AG04450 (cell line): ENCODE measurements around the gene SPATS2L. TPM values are rescaled to one million over a fixed set of nuclear protein-coding genes. Genes with fewer than 3 reads are reported as not detected.

ENCODE experiments used
- CTCF ChIA-PET: fragments of 300-600, 350-600 bp; formaldehyde crosslinking; extraction: SDS; loops from one replicate; lab custom pipeline; 2022; ENCODE audit warnings: antibody characterized with exemption, inconsistent platforms; lab: Charles Lee
- POLR2A ChIA-PET: fragments of 350-600 bp; formaldehyde crosslinking; extraction: SDS; loops from one replicate; lab custom pipeline; 2021; ENCODE audit warnings: antibody characterized with exemption, inconsistent platforms; lab: Yijun Ruan, JAX
- DNase-seq: peaks from one replicate; pipeline ENCODE4 v3.0.0-alpha.2; 2011; ENCODE audit warnings: low read depth, low spot score
- H3K27ac ChIP-seq: one replicate; pipeline ENCODE4 v1.5.1; 2012; ENCODE audit warnings: low read depth, low read length, control low read depth
- H3K27me3 ChIP-seq: one replicate; pipeline ENCODE4 v1.6.0; 2012; ENCODE audit warnings: low read length; ENCODE audit not compliant: control insufficient read depth, insufficient read depth
- H3K4me3 ChIP-seq: 2 replicates; pipeline ENCODE4 v1.5.1; 2011; ENCODE audit warnings: mild to moderate bottlenecking, low read depth, low read length, control low read depth
- H3K9me3 ChIP-seq: 2 replicates; pipeline ENCODE4 v1.5.1; 2012; ENCODE audit warnings: low read length; ENCODE audit not compliant: control insufficient read depth, insufficient read depth
- CTCF ChIP-seq: IDR thresholded peaks from 2 replicates; pipeline ENCODE4 v1.5.1; 2011; ENCODE audit warnings: low read depth, low read length, control low read depth, inconsistent platforms
- polyA plus RNA-seq: library from polyadenylated mRNA; depleted of rRNA; stranded (reverse); fragments of >200 nt; gene quantifications from 2 replicates; pipeline ENCODE4 v1.2.3, GENCODE V29; 2011

Gene SPATS2L
- polyA plus RNA-seq, 1 experiment, result 361 TPM

DNA sequence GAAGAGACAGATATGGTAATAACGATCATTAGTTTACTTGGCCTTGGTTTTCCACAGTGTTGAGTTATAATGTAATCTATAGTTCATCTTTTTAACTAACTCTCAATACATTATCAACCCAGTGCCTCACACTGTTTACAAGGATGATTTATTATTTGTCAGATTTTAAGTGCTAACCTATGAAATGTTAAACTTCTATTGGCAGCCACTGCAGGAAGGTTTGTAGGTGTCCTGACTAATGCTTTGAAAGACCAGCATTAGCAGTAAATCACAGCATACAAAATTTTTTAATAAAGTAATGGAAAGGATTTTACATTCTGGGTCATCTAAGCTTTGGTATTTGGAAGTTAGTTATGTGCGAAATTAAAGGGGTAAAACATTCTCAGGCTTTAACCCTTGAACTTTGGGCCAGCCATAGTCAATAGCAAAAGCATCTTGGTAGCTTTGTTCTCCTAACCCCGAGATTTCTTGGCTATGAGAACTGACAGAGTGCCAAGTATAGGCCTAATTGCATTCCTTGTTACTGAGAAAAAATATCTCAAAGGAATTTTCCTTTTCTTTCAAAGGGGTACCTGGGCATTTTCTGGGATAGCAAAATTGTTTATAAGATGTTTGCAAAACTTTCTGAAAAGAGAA lies 30.6 kb downstream of the SPATS2L start:
- Histone ChIP-seq H3K27me3 (no peaks in the 10 kb centered on the region), H3K27ac (no peak overlapping the region), H3K4me3 (no peak overlapping the region), H3K9me3 (no peaks in the 10 kb centered on the region; the same call in 1 of the 2 replicates)
- DNase-seq, result no peak
- CTCF ChIA-PET, result no interaction called here
- no peak for TF ChIP-seq CTCF
- POLR2A ChIA-PET, result no interaction called here

DNA sequence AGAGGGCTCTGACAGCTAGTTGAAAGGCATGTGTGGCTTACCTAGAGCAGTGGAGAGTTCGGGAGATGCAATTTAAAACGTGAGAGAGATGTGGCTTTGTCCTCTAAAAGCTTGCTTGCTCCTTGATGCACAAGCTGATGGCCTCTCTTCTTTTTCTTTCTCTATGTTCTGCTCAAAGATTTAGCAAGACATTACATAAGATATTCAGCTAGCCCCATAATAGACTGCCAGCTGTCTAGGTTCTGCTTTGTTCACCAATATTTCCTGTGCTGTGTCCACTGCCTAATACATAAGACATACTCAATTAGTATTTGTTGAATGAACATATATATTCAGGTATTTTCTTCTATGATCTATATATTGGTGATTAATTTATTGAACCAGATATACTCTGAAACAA lies 31.1 kb downstream of the SPATS2L start:
- H3K27ac ChIP-seq, result no peak overlapping the region
- DNase-seq, result no peak

GRCh38 chr2:200338692-200339091 lies 32.2 kb downstream of the SPATS2L start:
- TF ChIP-seq CTCF, result no peak
- no peaks in the 10 kb centered on the region for H3K27me3 ChIP-seq
- H3K27ac ChIP-seq, result no peak overlapping the region
- POLR2A ChIA-PET, result no interaction called here
- H3K4me3 ChIP-seq, result no peak overlapping the region
- no peaks in the 10 kb centered on the region for H3K9me3 ChIP-seq
- DNase-seq, result no peak
- CTCF ChIA-PET, result interaction anchor here (1.0 to 1.3 kb wide), 2 partner anchors 358 to 365 kb away, joined by 3 read pairs; no protein-coding TSS in a partner anchor

More for the DNA sequence above, 31.1 kb downstream of the SPATS2L start:
- POLR2A ChIA-PET, result no interaction called here
- CTCF ChIA-PET, result no interaction called here
- Histone ChIP-seq H3K27me3 (no peaks in the 10 kb centered on the region), H3K9me3 (no peaks in the 10 kb centered on the region), H3K4me3 (no peak overlapping the region)
- no peak for TF ChIP-seq CTCF

DNA sequence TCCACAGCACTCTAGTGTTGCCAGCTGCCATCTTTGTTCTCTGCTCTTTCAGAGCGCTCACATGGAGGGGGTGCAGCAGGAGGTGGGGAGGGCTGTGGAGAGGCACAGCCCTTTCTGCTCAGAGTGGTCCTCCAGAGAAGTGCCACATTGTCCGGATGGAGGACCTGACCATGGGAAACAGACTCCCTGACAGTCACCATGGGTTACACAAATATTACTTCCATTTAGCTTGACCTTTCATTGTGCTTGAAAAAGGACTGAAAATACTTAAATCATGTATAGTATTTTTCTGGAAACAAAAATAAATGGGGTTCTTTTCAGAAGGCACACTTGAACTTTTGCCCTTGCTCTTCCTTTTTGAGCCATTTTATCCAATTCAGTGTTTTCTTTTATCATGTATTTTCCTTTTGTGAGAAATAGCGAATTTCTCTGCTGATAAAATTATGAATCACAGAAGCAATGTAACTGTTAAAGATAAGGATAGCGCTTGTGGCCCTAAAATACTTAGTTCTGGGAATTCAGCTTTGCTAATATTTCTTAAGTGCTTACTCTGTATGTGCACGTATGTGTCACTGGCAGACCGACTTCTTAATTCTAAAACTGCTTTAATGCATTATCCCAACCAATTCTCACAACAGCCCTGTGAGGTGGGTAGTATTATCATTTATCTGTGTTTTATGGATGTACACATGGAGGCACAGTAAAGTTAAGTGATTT lies 34.2 kb downstream of the SPATS2L start:
- CTCF ChIA-PET, result no interaction called here
- H3K27ac ChIP-seq, result no peak overlapping the region
- DNase-seq, result no peak

More for the DNA sequence above, 34.2 kb downstream of the SPATS2L start:
- Histone ChIP-seq H3K27me3 (no peaks in the 10 kb centered on the region), H3K9me3 (no peaks in the 10 kb centered on the region), H3K4me3 (no peak overlapping the region)
- TF ChIP-seq CTCF, result no peak
- POLR2A ChIA-PET, result no interaction called here
